Karpas-422 (cell line): Measurements from ENCODE around the gene CACNA1H. TPM values are rescaled to one million over a fixed set of nuclear protein-coding genes. Genes with fewer than 3 reads are reported as not detected.
"Not testable (repeated sequence)": the region's sequence is repeated elsewhere in the genome, so short reads cannot be mapped to it uniquely, and the experiment has no call there.

Source experiments
- DNase-seq: peaks from one replicate; pipeline ENCODE4 v3.0.0-alpha.2; 2015
- H2AFZ ChIP-seq: fragments of 200-600 bp; sonication (generic); 2 replicates; pipeline ENCODE4 v1.6.1; 2014; ENCODE audit warnings: antibody characterized with exemption, low read length, mixed read lengths
- H3K27ac ChIP-seq: fragments of 200-600 bp; sonication (generic); 2 replicates; pipeline ENCODE4 v1.5.1; 2014; ENCODE audit warnings: mild to moderate bottlenecking, low read length, moderate library complexity
- H3K27me3 ChIP-seq: fragments of 200-600 bp; sonication (generic); 2 replicates; pipeline ENCODE4 v1.6.1; 2014; ENCODE audit warnings: low read length, mixed read lengths
- H3K36me3 ChIP-seq: fragments of 200-600 bp; sonication (generic); 2 replicates; pipeline ENCODE4 v1.6.1; 2014; ENCODE audit warnings: low read length, mixed read lengths; ENCODE audit not compliant: insufficient read depth
- H3K4me1 ChIP-seq: fragments of 200-600 bp; sonication (generic); 2 replicates; pipeline ENCODE4 v1.6.1; 2014; ENCODE audit warnings: mild to moderate bottlenecking, low read length, mixed read lengths
- H3K4me2 ChIP-seq: fragments of 200-600 bp; sonication (generic); 2 replicates; pipeline ENCODE4 v1.6.1; 2014; ENCODE audit warnings: low read length, low read depth, mild to moderate bottlenecking; ENCODE audit not compliant: poor library complexity, severe bottlenecking
- H3K4me3 ChIP-seq: fragments of 200-600 bp; sonication (generic); 2 replicates; pipeline ENCODE4 v1.5.1; 2014; ENCODE audit warnings: mild to moderate bottlenecking, antibody characterized with exemption, low read length, mixed read lengths
- H3K79me2 ChIP-seq: fragments of 200-600 bp; sonication (generic); 2 replicates; pipeline ENCODE4 v1.6.1; 2014; ENCODE audit warnings: mild to moderate bottlenecking, low read length, mixed read lengths
- H3K9ac ChIP-seq: fragments of 200-600 bp; sonication (generic); 2 replicates; pipeline ENCODE4 v1.6.0; 2014; ENCODE audit warnings: low read length
- H3K9me2 ChIP-seq: fragments of 200-600 bp; sonication (generic), shearing (Covaris generic); replicated peaks from 2 replicates; pipeline ENCODE4 v1.6.0; 2014; ENCODE audit warnings: mild to moderate bottlenecking, low read length, moderate library complexity; ENCODE audit not compliant: insufficient read depth
- H3K9me3 ChIP-seq: fragments of 300-700, 200-600 bp; sonication (generic); 2 replicates; pipeline ENCODE4 v1.6.1; 2014; ENCODE audit warnings: low read length, mixed read lengths
- H4K20me1 ChIP-seq: fragments of 200-600 bp; sonication (generic); 2 replicates; pipeline ENCODE4 v1.6.1; 2014; ENCODE audit warnings: mild to moderate bottlenecking, antibody characterized with exemption, low read length, low read depth; ENCODE audit not compliant: insufficient read depth
- total RNA-seq: library from RNA; depleted of rRNA; stranded (reverse); fragments of >200 nt; shearing (Covaris generic); gene quantifications from 2 replicates; pipeline ENCODE4 v1.2.3, GENCODE V29; 2014; ENCODE audit warnings: low replicate concordance

The CACNA1H gene
- total RNA-seq, 1 experiment from 2014 or later: not detected

- DNase-seq, H3K27ac ChIP-seq, H4K20me1 ChIP-seq: not testable (repeated sequence)
Observed at GRCh38 chr16:1243907-1244850, 91.3 kb downstream of the CACNA1H start.

DNA sequence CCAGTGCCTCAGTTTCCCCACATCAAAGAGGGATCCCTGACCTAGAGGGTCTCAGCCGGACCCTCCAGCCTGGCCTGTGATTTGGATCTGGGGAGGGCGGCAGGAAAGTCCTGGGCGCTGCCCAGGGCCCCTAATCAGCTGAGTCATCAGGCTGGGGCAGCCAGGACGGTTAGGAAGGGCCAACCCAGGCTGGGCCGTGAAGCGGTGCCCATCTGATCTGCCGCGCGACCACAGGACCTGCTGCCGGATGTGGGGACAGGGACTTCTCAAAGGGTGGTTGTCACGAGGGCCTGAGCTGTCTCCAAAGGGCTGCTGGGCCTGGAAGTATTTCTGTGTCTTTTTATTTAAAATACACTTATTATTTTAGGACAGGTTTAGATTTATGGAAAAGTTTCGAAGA lies 92.0 kb downstream of the CACNA1H start:
- H3K79me2 ChIP-seq: no peaks in the 10 kb centered on the region
- H3K4me2 ChIP-seq: no peak overlapping the region
- DNase-seq: no peak
- H3K9ac ChIP-seq: no peak overlapping the region
- H3K27ac ChIP-seq: no peak overlapping the region
- H4K20me1 ChIP-seq: no peaks in the 10 kb centered on the region
- no peaks in the 10 kb centered on the region for H3K9me3 ChIP-seq
- H3K27me3 ChIP-seq: no peaks in the 10 kb centered on the region
- H3K9me2 ChIP-seq: no peaks in the 10 kb centered on the region
- H3K4me1 ChIP-seq: no peaks in the 10 kb centered on the region
- H3K4me3 ChIP-seq: no peak overlapping the region
- H2AFZ ChIP-seq: no peak overlapping the region
- H3K36me3 ChIP-seq: no peaks in the 10 kb centered on the region

More at GRCh38 chr16:1243907-1244850, 91.3 kb downstream of the CACNA1H start:
- not testable (repeated sequence) for H3K4me2 ChIP-seq, H3K4me1 ChIP-seq, H3K9ac ChIP-seq, H3K79me2 ChIP-seq, H3K36me3 ChIP-seq, H3K9me2 ChIP-seq, H2AFZ ChIP-seq, H3K27me3 ChIP-seq, H3K4me3 ChIP-seq, H3K9me3 ChIP-seq

DNA sequence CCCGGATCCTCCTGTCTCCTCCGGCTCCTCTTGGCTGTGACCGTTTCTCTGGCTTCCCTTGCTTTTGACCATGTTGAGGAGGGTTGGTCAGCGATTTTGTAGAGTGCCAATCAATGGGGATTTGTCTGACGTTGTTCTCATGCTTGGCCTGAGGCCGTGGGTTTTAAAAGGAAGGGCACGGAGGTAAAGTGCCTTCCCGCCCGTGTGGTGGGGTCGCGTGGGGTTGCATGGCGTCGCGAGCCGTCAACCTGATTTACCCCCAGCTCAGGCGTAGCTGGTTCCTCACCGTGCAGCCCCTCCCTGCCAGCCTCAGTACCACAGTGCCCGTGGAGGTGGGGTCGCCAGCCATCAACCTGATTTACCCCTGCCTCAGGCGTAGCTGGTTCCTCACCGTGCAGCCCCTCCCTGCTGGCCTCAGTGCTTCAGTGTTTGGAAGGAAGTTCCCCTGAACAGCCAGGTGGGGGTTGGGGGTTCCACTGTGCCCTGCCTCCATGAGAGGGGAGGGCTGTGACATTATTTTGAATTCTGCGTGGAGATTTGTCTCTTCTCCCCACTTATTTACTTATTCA lies 92.6 kb downstream of the CACNA1H start:
- Histone ChIP-seq H3K79me2 (no peaks in the 10 kb centered on the region), H3K9me2 (no peaks in the 10 kb centered on the region), H3K4me2 (no peak overlapping the region), H3K36me3 (no peaks in the 10 kb centered on the region), H3K4me3 (no peak overlapping the region), H3K9me3 (no peaks in the 10 kb centered on the region), H4K20me1 (no peaks in the 10 kb centered on the region), H2AFZ (no peak overlapping the region), H3K27ac (no peak overlapping the region), H3K4me1 (no peaks in the 10 kb centered on the region), H3K9ac (no peak overlapping the region), H3K27me3 (no peaks in the 10 kb centered on the region)
- no peak for DNase-seq

DNA sequence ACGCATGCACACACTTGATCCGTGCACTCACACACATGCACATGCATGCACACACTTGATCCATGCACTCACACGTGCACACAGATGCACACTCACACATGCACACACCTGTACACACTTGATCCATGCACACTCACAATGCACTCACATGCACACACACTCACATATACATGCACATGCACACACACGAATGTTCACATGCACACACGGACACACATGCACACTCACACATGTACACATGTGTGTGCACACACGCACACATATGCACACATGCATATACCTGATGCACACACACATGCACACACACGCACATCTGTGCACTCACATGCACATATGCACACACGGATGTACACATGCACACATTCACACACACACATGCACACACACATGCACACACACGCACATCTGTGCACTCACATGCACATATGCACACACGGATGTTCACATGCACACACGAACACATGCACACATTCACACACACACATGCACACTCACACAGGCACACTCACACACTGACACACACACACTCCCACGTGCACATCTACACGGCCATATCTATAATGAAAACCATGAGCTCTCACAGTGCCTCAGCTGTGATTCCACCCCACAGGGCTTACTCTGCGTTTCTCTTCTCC lies 95.1 kb downstream of the CACNA1H start:
- not testable (repeated sequence) for H3K27me3 ChIP-seq, H3K27ac ChIP-seq, H3K4me3 ChIP-seq, H3K9ac ChIP-seq, H4K20me1 ChIP-seq, H3K79me2 ChIP-seq, H3K9me3 ChIP-seq, H3K9me2 ChIP-seq, H3K4me1 ChIP-seq, H3K36me3 ChIP-seq, DNase-seq, H3K4me2 ChIP-seq, H2AFZ ChIP-seq

DNA sequence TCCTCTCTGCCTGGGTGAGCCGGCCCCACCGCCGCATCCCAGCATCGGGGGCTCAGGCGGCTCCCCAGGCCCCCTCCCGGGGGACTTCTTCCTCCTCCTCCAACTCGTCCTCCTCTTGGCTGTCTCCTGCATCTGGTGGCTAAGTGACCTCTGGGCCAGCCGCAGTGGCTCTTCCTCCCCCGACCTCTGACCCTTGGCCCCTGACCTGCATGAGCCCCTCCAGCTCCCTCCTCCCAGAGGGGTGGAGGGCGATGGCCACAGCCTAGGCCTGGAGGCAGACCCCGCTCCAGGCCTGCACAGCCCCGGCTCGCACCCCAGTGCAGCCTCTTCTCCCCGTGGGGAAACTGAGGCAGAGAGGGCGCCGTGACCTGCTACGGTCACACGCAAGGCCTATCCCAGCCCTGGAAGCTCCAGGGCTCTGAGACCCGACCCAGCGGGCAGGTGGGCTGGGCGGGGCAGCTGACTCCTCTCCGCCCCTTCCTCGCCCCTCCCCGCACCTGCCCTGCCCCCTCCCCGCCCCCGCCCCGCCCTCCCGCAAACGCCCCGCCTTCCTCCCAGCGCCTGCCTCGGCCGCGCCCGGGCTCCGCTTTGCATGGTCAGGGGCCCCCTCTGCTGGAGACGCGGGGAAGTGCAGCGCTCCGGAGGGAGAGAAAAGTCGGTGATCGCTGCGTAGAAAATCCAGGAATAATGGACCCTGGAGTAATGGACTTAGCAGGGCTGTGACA lies 96.3 kb downstream of the CACNA1H start:
- not testable (repeated sequence) for H3K27me3 ChIP-seq, H3K9me3 ChIP-seq, H3K79me2 ChIP-seq, H2AFZ ChIP-seq, H3K9me2 ChIP-seq, DNase-seq, H3K27ac ChIP-seq, H4K20me1 ChIP-seq, H3K4me2 ChIP-seq, H3K36me3 ChIP-seq, H3K4me1 ChIP-seq, H3K4me3 ChIP-seq, H3K9ac ChIP-seq

DNA sequence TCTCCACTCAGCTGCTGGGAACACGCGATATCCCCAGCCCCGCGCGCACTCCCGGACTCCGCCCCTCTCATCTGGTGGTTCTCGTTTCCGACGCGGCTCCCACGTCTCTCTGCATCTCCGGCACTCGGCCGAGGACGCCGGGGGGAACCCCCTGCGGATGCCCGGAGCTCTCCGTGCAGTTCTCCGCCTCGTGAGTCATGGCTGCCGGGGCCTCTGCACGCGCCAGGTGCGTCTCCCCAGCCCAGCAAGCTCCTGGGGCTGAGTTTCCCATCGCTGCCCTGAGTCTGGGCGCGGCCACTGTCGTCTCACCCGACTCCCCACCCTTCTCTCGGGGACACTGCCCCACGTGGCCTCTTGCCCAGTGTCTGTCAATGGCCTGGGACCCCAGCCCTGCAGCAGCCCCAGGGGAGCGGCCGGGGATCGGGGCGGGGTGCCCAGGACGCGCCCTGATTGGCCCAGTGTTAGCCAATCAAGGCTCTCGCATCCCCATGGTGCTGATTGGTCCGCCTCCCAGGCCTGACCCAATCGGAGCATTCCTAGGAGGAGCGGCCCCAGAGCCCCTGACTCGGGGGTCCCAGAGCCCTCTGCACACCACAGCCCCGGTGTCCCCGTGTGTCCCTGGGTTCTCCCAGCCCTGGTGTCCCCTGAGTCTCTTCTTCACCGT lies 100.9 kb downstream of the CACNA1H start:
- H3K27me3 ChIP-seq, H3K36me3 ChIP-seq, H4K20me1 ChIP-seq, H3K79me2 ChIP-seq, H3K4me1 ChIP-seq, H3K9ac ChIP-seq, H3K4me3 ChIP-seq, H3K4me2 ChIP-seq, DNase-seq, H3K9me2 ChIP-seq, H2AFZ ChIP-seq, H3K27ac ChIP-seq, H3K9me3 ChIP-seq: not testable (repeated sequence)

- not testable (repeated sequence) for H3K4me3 ChIP-seq, H2AFZ ChIP-seq, H3K36me3 ChIP-seq, H3K27ac ChIP-seq, H3K27me3 ChIP-seq, H3K4me2 ChIP-seq, H3K9me3 ChIP-seq, H3K79me2 ChIP-seq, DNase-seq, H3K9ac ChIP-seq, H3K9me2 ChIP-seq, H3K4me1 ChIP-seq
- peaks cover 11% of the 10 kb centered on the region; the same call in 1 of the 2 replicates for H4K20me1 ChIP-seq
Observed at GRCh38 chr16:1254821-1255220, 101.9 kb downstream of the CACNA1H start.
